PFSK-1 (cell line): Measurements from ENCODE around the gene RMND1.

Experiments used
- FOXP2 ChIP-seq: optimal IDR thresholded peaks from 2 replicates; pipeline ENCODE3; 2011; ENCODE audit warnings: borderline replicate concordance, control low read depth, inconsistent platforms; ENCODE audit not compliant: insufficient read depth; ENCODE audit errors: extremely low read length, extremely low read depth
- POLR2AphosphoS5 ChIP-seq: IDR thresholded peaks from 2 replicates; pipeline ENCODE4 v1.6.1; 2012; ENCODE audit warnings: low read depth, mild to moderate bottlenecking, control low read depth, low read length, moderate library complexity
- REST ChIP-seq, 2 experiments: IDR thresholded peaks; 2 replicates each; pipeline versions ENCODE4 v1.6.1 to v1.8.0; 2011 to 2012; ENCODE audit warnings: low read depth in 2 of 2, low read length in 2 of 2, control low read depth in 1 of 2, inconsistent platforms in 1 of 2, mild to moderate bottlenecking in 1 of 2, moderate library complexity in 1 of 2; ENCODE audit not compliant: insufficient read depth in 1 of 2
- SIN3A ChIP-seq: IDR thresholded peaks from 2 replicates; pipeline ENCODE4 v1.6.1; 2012; ENCODE audit warnings: mild to moderate bottlenecking, low read length, moderate library complexity, borderline replicate concordance; ENCODE audit not compliant: insufficient read depth
- TAF1 ChIP-seq: IDR thresholded peaks from 2 replicates; pipeline ENCODE4 v1.6.1; 2012; ENCODE audit warnings: low read length, control low read depth, borderline replicate concordance; ENCODE audit not compliant: insufficient read depth

Gene RMND1

GRCh38 chr6:151445482-151445881 lies 6.4 kb downstream of the RMND1 start:
- TF ChIP-seq REST (IDR thresholded peaks at IDR 0.05; ENCODE audit: insufficient read depth in 1 of 2, low read depth in 2 of 2, low read length in 2 of 2): no peak
- TF ChIP-seq SIN3A: no peak
- no peak for TF ChIP-seq FOXP2
- no peak for TF ChIP-seq POLR2AphosphoS5

- TF ChIP-seq SIN3A (no peak), REST (IDR thresholded peaks at IDR 0.05; ENCODE audit: insufficient read depth in 1 of 2, low read depth in 2 of 2, low read length in 2 of 2) (no peak), FOXP2 (no peak), TAF1 (no peak), POLR2AphosphoS5 (no peak)
Measured at GRCh38 chr6:151443911-151444621, 7.9 kb downstream of the RMND1 start.

- TF ChIP-seq REST (IDR thresholded peaks at IDR 0.05; ENCODE audit: insufficient read depth in 1 of 2, low read depth in 2 of 2, low read length in 2 of 2) (no peak), TAF1 (no peak)
Measured at GRCh38 chr6:151443454-151443853, 8.5 kb downstream of the RMND1 start.

GRCh38 chr6:151442371-151442770 lies 9.6 kb downstream of the RMND1 start:
- TF ChIP-seq FOXP2 (no peak), TAF1 (no peak), POLR2AphosphoS5 (no peak), REST (IDR thresholded peaks at IDR 0.05; ENCODE audit: insufficient read depth in 1 of 2, low read depth in 2 of 2, low read length in 2 of 2) (no peak), SIN3A (no peak)
